DMS153 treated with DMSO at 0.1 percent for 48 hours (cell line): ENCODE results near the gene FTCD.

Source experiments
- DNase-seq: peaks from one replicate; lab custom pipeline; 2025; ENCODE audit not compliant: unreplicated experiment; lab: John Stamatoyannopoulos, UW

FTCD gene

GRCh38 chr21:46124926-46125845, 30.2 kb downstream of the FTCD start:
- no peak for DNase-seq

- DNase-seq, result no peak
These were observed 31.1 kb downstream of the FTCD start for GRCh38 chr21:46124083-46124925.

GRCh38 chr21:46122758-46123683, 32.4 kb downstream of the FTCD start:
- no peak for DNase-seq

- DNase-seq, result no peak
These were observed 33.1 kb downstream of the FTCD start for GRCh38 chr21:46122237-46122671.

GRCh38 chr21:46121286-46122221, 33.8 kb downstream of the FTCD start:
- DNase-seq, result no peak

- no peak for DNase-seq
These were observed 34.8 kb downstream of the FTCD start for GRCh38 chr21:46120301-46121285.

GRCh38 chr21:46119637-46120271, 35.6 kb downstream of the FTCD start:
- no peak for DNase-seq

GRCh38 chr21:46119144-46119636, 36.2 kb downstream of the FTCD start:
- no peak for DNase-seq

GRCh38 chr21:46118316-46119143, 36.8 kb downstream of the FTCD start:
- DNase-seq, result no peak

- DNase-seq, result no peak
These were observed 37.6 kb downstream of the FTCD start for GRCh38 chr21:46117586-46118315.

GRCh38 chr21:46116776-46117585, 38.4 kb downstream of the FTCD start:
- DNase-seq, result no peak

- DNase-seq, result no peak
These were observed 39.1 kb downstream of the FTCD start for GRCh38 chr21:46116189-46116775.

- no peak for DNase-seq
These were observed 39.8 kb downstream of the FTCD start for GRCh38 chr21:46115441-46116188.

- DNase-seq, result no peak
These were observed 40.4 kb downstream of the FTCD start for GRCh38 chr21:46114963-46115362.
